HG03457 (cell line): ENCODE data around the gene MAP3K1.

Experiments used
- ATAC-seq: cut with Tn5 transposase; IDR thresholded peaks from one replicate; pipeline ENCODE4 v1.9.1; 2021; ENCODE audit warnings: moderate number of reproducible peaks; ENCODE audit not compliant: unreplicated experiment

Gene MAP3K1

DNA sequence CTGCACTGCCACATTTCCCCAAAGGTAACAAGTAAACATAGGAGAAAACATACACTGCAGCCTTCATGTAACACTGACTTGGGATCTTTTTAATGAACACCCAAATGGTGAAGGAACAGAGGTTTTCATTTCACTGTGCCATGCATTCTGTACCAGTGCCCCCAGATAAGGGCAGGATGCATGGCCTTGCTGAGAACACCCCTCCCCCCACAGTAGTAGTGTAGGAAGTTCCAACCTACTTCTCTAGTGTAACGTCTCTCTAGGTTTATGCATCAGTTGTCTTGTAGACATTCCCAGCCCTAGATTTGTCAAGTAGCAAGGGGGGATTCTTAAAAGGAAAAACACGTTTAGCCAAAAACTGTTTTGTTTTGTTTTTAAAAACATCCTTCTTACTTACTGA lies 29.9 kb downstream of the MAP3K1 start:
- no peak for ATAC-seq

DNA sequence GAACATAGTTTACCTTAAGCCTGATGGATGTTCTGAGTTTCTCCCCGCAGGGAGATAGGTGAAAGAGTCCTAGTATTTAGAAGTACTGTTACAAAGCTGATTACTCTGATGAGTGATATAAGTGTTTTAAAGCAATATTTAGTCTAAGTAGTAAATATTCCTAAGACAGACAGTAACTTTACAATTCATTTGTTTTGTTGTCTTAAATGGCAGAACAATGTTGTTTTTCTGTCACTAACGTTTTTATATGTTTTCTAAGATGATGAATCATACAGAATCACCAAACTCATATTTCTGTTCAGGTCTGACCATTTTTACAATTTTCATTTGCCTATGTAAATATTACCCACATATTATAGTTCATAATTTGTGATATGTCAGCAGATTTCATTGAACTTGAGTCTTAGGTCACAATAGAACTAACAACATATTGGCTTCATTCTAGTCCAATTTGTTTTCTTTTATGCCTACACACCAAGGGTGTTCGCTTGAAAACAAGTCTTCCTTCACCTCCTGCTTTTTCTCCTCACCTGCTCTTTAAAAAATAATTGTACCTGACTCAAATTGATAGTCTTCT lies 30.6 kb downstream of the MAP3K1 start:
- ATAC-seq, result no peak

DNA sequence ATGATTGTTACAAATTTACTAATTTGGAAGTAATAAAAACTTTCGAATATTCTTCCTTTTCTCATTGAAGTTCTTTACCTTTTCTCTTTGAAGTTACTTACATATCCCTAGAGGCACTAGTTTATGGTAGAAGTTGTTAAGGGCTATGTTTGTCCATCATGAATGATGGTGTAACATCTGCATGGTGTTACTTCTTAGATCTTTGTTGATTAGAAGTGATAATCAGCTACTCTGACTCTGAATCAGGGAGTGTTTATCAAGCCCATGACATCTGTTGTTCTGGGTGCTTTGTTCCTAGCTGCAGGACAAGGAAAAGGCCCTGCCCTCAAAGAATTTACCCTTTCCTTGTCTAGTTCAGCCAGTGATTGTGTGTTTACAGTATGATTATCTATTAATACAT lies 32.9 kb downstream of the MAP3K1 start:
- no peak for ATAC-seq

DNA sequence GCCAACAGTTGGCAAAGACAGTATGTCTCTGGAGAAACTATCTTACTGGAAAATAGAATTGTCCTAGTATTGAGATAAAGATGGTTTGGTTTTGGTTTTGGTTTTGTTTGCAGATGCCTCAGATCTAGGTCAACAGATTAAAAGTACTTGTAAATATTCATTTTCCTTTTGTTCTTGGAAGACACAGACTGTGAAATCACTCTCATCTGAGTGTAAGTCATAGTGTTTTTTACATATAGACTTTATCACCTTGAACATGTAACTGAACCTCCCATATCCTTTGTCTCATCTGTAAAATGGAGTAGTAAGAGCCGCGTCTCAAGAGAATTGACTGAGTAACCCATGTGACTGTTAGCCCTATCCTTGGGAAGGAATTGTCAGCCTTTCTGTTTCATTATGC lies 34.3 kb downstream of the MAP3K1 start:
- no peak for ATAC-seq

DNA sequence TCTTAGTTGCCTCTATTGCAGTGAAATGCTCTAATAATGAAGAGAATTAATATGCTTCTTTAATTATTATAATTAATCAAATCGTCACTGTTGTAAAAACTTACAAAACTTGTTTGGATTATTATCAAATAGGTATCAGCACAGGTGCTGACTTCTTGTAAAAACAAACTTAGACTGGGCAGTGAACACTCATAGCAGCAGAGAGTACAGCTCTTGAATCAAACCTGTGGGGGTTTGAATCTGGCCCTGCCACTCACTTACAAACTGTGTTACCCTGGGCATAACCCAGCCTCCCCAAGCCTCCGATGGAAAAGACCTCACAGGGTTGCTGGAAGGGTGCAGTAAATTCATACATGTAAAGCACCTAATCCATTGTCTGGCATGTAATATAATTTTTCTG lies 35.1 kb downstream of the MAP3K1 start:
- ATAC-seq, result no peak

DNA sequence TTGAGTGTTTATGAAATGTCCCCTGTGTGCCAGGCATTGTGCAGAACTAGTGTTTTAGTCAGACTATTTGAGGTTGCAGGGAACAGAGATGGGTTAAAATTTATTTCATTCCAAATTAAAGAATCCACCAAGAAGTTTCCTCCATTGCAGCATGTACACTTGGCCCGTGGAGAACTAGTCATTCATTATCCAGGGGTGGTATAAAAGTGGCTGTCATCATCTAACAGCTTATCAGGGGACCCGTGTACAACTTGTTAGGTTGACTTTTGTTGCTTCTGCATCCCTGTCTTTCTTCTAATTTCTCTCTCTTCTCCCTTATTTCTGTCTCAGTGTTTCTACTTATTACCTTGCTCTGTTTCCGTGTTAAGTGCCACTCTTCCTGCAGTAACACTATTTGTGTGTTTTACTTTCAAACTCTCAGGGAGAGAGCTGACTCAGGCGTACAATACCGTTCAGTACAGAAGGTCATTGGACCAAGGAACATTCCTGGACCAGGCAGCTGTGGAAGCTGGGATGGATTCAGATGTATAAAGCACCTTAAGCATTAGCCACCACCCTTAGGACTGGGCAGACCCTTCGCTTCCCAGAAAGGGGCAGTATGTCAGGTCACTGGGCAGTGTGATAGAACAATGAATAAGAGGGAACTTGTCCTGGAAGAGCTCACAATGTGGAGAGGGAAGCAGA lies 36.1 kb downstream of the MAP3K1 start:
- no peak for ATAC-seq

DNA sequence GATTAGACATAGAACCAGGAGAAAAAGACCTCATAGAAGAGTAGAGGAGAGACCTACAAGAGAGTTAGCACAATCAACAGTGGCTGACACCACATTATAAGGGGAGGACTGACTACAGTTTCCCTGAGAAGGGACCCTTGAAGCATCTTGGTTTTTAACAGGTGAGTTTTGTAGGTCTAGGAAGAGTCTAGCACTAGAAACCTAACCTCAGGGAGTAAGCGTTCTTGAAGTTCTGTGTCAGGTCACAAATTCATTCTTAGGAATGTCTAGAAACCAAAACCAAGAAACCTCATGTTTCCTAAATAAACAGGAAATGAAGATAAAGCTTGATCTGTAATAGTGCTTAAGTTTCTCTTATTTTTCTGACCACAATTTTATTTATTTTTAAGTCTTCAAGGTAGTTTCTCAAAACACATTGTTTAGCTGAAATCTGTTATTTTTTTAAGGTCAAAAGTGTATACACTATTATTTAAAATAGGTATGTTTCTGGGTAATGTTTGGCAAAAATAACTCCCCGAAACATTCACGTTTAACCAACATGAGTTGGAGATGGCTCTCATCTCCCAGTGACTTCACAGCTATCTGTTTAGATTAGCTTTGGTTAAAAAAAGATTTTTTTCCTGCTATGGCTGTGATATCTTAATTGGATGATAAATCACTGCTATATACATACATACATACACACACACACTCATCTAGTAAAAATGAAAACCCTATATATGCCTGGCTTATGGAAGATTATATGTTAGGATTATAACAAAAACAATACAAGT lies 37.1 kb downstream of the MAP3K1 start:
- ATAC-seq, result no peak

DNA sequence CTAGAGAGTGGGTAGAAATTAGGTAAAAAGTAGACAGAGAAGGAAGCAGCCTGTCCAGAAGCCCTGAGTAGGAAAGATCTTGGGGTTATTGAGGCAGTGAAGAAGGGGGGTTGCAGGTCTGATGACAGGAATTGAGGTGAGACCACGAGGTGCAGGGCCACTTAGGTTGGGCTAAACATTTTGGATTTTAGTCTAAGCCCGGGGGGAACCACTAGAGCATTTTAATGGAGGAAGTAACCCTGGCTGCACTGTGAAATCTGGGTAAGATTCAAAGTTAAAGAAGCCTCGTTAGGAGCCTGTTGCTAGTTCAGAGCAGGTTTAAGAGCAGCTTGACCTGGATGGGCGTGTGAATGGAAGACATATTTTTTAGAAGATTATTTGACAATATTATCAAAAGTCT lies 38.3 kb downstream of the MAP3K1 start:
- ATAC-seq, result no peak

DNA sequence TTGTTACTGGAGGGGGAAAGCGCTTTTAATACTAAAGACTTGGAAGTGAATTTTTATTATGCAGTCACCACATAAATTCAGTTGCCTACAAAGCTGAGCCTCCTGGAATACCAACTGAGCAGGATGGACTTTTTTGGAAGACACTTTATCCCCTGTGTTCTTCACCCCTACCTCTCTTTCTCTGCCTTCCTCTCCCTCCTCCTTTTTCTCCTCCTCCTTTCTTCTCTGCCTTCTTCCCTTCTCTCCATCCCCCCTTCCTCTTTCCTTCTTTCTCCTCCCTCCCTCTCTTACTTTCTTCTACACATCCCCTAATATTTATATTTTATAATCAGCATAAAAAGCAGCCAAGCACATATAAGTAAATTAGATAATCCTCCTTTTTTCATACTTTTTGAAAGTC lies 39.6 kb downstream of the MAP3K1 start:
- ATAC-seq, result no peak

DNA sequence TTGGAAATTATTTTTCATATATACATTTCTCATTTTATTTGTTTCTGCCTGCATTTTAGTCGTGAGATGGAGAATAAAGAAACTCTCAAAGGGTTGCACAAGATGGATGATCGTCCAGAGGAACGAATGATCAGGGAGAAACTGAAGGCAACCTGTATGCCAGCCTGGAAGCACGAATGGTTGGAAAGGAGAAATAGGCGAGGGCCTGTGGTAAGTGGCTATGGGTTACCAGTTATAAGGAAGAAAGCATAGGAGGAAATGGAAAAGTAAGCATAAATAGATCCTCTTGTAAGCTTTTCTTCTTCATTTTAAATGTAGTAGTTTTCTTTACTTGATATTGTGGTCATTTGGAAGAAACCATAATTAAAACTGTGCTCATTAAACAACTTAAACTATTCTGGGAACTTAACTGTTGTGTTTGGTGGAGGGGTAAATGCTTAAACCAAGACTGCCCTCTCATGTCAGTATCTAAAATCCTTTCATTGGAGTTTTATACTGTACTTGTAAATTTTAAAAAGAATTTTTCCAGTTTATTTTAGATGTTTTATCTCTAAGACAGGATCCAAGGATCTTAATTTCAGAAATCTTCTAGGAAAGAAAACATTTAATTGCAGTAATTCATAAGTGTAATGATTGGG lies 41.3 kb downstream of the MAP3K1 start:
- ATAC-seq, result no peak

DNA sequence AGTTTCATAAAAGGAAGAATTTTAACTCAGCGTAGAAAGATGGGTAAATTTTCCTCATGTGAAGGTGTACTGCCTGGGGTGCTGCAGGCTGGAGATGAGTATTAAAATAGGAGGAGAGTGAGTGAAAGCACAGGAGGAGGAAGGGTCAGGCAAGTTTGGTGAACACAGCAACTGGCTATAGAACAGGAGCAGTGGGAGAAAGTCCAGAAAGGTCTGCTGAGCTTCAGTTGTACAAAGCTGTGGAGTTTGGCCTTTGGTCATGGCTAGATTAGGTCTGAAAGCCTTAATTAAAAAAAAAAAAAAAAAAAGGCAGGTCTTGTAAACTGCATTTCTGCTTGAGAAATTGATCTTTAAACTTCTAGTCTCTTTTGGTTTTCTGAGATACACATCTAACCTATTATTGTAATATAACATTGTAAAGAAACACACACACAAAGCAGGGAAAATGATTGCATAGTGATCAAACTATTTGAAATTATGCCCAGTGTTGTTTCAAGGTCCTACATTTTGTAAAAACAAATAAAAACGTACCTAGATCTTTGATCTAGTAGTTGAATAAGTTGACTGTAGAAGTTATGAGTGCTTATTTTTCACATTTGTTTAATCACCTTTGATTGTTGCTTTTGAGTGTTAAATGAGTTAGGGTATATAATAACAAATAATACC lies 43.6 kb downstream of the MAP3K1 start:
- no peak for ATAC-seq

DNA sequence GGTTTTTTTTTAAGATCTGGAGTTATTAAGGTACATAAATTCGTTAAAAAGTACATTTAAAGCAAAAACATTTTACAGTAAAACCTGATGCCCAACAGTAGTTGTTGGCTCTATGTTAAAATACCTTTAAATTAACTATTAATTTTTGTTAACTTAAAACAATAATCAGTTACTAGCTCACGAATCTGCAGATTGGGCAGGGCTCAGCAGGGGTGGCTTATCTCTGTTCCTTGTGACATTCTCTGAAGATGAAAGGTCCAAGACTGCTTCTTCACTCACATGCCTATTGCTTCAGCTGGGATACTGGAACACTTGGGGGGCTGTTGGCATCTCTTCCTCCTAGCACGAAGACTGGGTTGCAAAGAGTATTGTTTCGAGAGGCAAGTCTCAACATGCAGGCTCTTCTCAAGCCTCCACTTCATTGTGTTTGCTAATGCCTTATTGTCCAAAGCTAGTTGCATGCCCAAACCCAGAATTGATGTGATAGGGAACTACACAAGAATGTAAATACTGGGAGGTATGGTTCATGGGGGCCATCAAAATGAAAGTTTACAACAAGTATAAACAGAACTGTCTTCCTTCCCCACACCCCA lies 46.6 kb downstream of the MAP3K1 start:
- ATAC-seq, result no peak

DNA sequence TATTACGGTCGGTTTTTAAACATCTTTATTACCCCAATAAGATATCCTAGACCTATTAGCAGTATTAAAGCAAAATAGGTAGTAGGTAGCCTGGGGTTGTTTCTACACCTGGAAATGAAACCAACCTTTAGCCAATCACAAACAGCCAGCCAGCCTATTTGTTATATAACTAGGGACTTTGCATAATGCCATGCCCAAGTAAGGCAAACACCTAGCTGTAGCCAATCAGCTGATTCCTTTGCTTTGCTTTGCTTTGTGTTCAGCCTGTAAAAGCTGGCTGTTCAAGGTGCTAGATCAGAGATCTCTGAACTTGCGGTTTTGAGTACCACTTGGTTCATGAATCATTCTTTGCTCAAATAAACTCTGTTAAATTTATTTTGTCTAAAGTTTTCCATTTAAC lies 47.6 kb downstream of the MAP3K1 start:
- no peak for ATAC-seq

DNA sequence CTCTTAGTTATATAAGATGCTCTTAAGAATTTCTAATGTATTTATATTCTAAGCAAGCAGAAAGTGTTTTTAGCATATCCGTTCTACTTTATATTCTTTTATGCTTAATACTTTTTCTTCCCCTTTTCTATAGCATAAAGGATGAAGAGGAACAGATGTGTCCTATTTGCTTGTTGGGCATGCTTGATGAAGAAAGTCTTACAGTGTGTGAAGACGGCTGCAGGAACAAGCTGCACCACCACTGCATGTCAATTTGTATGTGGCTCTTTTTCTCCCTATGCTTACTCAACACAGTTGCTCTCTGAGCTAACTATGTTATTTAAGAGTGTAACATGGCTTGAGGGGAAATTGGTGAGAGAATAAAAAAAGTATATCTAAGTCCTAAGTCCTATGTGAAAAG lies 56.4 kb downstream of the MAP3K1 start:
- no peak for ATAC-seq

DNA sequence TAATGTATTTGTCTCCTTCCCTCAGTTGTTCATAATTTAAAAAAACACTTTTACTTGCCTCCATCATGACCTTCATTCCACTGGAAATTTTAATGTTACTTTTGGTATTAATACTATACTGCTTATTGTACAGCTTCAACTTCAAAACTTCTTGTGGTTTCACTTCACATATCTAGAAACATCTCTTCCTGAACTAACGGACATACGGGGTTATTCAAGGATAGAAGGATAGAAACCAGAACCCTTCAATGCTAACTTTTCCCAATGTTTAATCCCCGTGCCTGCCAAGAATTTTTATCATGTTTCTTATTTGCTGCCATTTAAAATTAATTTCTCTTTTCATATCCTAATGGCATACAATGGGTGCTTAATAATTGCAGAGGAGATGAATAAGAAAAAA lies 57.7 kb downstream of the MAP3K1 start:
- ATAC-seq, result no peak

DNA sequence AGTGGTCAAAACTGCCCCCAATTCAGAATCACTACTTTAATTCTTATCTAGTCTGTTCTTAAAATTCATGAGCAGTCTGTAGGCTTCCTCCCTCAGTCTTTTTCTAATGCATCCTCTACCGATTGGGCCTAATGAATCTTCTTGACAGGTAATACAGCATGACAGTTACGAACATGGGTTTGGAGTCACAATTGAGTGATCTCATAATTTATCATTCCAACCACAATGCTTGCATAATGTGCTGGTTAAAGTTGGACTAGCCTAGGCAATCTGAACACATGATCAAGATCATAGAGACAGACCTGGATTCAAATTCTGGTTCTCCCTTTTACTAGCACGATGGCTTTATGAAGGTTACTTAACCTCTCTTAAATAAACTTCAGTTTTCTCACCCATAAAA lies 61.0 kb downstream of the MAP3K1 start:
- ATAC-seq, result no peak

DNA sequence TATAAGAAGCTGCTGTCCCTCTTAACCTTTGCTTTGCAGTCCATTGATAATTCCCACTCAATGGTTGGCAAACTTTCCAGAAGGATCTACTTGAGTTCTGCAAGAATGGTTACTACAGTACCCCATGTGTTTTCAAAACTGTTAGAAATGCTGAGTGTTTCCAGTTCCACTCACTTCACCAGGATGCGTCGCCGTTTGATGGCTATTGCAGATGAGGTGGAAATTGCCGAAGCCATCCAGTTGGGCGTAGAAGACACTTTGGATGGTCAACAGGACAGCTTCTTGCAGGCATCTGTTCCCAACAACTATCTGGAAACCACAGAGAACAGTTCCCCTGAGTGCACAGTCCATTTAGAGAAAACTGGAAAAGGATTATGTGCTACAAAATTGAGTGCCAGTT lies 66.2 kb downstream of the MAP3K1 start:
- no peak for ATAC-seq

DNA sequence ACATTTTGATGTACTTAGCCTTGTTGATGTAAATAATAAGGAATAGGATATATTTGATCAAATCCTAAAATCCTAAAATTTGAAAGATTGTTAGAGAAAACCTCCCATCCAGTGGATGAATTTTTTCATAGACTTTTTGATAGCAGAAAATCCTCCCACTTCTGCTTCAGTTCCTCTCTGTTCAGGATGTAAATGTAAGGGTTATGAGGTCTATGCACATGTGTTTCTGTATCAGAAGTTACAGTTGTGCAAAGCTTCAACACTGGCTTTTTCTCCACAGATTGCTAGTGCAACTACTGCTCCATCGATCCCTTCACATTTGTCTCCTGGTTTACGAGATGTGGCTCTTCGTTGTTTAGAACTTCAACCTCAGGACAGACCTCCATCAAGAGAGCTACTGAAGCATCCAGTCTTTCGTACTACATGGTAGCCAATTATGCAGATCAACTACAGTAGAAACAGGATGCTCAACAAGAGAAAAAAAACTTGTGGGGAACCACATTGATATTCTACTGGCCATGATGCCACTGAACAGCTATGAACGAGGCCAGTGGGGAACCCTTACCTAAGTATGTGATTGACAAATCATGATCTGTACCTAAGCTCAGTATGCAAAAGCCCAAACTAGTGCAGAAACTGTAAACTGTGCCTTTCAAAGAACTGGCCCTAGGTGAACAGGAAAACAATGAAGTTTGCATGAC lies 78.1 kb downstream of the MAP3K1 start:
- no peak for ATAC-seq

DNA sequence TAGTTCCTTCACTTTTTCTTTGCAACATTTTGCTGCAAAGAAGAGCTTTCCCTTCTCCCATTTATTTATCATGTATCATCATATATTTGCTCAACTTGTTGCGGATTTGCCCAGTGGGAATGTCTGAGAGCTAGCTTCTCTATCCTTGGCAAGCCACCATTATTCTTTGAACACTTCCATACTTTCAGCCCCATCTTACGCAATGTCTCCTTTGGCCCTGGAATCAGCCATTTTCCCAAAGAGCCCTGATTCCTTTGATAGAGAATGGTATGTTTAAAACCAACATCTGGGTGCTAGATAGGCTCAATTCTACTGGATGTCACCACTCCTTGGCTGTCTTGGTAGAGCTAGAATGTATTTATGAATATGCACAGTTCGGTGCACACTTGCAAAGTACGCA lies 81.4 kb downstream of the MAP3K1 start:
- ATAC-seq, result no peak

DNA sequence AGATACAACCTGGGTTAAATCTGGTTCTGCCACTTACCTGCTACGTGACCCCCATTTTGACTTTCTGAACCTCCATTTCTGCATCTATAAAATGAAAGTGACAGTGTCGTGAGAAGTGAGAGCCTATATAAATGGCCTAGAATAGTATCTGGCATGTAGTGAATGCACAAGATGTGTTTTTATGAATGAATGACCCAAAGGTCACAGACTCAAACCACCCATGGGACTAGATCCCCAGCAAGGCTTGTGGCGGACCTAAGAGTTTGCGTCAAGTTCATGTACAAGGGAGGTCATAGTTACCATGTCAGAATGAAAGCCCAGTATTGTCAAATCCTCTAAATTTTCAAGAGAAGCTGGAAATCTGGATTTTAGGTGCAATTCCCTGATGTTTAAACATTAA lies 82.9 kb downstream of the MAP3K1 start:
- ATAC-seq, result no peak
